ENCODE measurements around the gene CCL14.
A peak's percentile ranks its signal among the peaks of the same experiment; 100 is the strongest.
"Not testable (repeated sequence)": the region's sequence is repeated elsewhere in the genome, so short reads cannot be mapped to it uniquely, and the experiment has no call there.

Gene CCL14

DNA sequence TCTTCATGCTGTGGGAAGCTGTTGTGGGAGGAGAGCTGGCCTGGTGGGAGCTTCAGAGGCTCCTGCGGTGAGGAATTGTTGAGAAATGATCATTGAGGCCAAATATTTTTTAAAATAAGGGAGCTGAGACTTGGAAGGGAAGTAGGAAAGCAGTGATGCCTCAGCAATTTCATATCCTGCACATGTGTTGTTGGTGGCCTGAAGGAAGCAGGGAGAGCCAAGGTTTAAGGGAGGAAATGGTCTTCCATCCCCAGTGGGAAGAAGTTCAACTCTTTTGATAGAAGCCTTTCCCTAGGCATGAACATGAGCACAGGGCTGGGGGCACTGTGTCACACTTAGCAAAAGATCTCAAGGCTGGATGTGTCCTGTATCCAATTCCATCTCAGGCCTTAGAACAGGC is at the start of gene CCL14:
TSS of gene CCL14 (minus strand) at position 87 of the 400 bp plus-strand sequence. CDS start at position 7, 80 bp downstream.
- DNase-seq, result no peak

DNA sequence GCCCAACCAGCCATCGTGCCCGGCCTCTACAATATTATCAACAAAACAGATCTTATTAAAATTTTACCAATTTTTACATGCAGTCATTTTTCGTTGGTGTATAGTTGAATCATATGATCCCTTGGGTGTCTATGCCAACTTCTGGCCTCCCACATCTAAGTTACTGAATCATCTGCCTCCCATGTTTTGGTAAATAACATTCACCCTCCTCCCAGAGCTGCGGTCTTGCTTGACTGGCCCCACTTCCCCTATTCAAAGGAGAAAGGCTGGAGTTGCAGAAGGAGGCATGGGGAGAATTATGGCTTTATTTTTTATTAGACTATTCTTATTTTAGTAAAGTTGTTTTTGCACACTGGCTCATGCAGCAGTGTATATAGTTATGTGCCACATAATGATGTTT is 49.7 kb upstream of the CCL14 start:
- no peak for DNase-seq

DNA sequence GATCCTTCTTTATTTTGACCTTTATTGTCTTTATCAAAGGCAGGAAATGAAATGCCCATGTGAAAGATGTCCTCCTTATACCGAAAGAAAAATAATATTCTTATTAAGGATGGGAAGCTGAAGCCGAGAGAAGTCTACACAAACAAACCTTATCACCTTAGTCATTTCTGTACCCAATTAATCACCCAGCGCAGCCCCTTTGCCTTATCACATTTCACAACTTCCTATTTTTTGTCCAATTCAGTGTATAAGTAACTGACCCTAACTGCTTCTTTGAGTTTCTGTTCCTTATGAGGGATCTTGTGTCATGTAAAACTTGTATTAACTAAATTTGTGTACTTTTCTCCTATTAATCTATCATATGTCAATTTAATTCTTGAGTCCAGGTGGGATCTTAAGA is 47.6 kb upstream of the CCL14 start:
- DNase-seq, result no peak

DNA sequence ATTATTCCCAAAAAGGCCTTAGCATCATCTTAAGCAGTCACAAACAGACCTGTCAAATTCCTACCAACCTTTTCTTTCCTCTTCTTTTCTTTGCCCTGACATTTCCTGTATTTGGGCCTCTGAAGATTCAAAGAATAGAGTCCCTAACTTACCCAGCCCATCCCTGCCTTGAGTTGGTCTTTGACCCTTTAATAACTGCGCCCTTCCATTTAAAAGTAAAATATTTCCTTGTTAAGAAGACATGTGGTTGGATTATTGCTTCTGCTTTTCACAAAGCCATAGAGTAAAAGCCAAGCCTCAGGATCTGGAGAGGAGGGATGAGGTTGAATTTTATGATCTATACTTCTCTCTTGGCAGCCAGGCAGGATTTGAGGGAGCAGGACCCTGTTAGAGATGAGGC is 44.4 kb upstream of the CCL14 start:
- DNase-seq, result no peak

DNA sequence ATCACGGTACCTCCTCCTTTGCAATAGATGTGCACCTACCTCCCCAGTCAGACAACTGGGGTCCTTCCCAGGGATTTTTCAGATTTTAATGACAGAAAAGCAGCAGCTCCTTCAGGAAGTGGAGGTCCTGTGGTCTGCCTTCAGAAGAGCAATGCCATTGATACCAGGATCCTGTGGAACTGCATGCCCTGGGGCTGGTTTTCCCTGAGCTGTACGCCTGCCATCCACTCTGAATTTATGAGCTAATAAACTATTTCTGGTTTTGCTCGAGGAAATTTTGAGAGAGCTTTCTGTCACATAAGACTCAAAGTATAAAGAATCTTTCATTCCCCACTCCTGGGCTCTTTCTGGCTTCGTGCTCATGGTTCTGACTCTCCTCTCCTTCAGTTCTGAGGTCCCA is 41.2 kb upstream of the CCL14 start:
- no peak for DNase-seq

DNA sequence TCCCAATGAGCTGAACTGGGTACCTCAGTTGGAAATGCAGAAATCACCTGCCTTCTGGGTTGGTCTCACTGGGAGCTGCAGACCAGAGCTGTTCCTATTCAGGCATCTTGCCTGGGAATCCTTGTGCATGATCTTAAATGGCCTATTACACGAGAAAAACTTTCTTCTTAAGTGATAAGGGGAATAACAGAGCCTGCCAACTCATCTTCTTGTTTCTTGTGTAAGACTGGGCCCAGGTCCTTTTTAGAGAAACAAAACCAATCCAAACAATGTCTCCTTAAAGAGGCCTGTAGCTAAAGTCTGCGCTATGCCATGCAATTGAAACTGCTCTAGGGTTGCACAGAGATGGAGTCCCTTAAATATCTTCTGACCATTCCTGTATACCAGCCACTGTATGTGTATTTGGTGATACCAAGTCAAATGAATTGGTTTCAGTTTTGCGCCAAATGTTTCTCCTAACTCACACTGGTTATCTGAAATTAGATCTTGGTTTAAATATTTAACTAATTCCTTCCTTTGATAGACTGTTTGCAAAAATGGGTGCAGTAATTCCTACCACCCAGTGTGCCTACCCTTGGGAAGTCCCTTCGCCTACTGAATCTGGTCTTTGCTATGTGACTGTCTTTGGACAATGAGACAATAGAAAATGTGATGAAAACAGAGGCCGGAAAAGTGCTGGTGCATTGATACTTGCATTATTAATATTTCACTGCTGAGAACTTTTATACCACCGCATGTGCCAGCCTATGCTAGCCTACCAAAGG is 37.8 kb upstream of the CCL14 start:
- no peak for DNase-seq

DNA sequence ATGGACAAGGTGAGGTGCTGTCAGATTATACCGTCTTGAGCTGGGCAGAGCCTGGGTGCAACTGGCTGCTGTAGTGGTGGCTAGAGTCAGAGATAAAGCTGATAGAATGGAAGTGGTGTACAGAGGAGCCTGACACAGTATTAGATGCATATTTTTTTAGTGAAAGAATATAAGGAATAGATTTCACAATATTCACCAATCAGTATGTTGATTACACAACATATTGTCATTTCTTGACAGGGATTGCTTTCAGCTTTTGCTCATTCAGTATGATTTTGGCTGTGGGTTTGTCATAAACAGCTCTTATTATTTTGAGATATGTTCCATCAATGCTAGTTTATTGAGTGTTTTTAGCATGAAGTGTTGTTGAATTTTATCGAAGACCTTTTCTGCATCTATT is 32.9 kb upstream of the CCL14 start:
- DNase-seq, result no peak

DNA sequence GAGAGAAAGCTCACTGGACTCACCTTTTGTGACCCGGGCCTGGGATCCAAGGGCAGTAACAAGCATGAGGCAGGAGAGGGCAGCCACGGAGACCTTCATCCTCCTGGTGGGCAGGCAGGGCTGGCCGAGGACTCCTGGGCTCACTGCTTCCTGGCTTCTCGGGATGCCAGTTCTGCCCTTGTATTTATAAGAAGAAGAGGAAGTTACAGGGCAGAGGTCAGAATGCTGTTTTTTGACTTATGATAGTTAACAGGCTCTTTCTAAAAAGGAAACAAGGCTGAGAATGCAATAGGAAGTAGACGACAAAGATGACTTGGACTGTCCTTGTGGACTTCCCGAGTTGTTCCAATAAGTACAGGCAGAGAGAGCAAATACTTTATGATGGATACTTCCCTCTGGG is 31.3 kb upstream of the CCL14 start, which contains the start of gene CCL23:
TSS of gene CCL23 (minus strand) at position 174 of the 400 bp plus-strand sequence. CDS start at position 99, 75 bp downstream.
- DNase-seq, result no peak

DNA sequence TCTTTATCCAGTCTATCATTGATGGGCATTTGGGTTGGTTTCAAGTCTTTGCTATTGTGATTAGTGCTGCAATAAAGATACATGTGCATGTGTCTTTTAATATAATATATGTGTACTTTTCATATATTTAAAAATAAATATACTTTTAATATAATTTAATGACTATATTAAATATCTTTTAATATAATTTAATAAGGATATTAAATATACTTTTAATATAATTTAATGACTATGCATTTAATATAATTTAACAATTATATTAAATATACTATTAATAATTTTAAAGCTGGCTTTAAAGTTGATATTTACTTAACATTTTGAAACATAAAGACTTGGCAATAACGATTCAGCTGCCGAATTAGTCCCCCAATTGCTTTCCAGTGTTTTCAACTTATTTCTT is 30.0 kb upstream of the CCL14 start:
- DNase-seq, result no peak

DNA sequence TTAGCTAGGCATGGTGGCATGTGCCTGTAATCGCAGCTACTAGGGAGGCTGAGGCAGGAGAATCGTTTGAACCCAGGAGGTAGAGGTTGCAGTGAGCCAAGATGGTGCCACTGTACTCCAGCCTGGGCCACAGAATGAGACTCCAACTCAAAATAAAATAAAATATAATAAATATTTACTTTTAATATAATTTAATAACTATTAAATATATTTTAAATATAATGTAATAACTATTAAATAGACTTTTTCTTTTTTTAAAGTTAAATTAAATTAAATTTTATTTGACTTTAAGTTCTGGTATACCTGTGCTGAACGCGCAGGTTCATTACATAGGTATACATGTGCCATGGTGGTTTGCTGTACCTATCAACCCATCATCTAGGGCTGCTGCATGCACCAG is 29.4 kb upstream of the CCL14 start:
- DNase-seq, result not testable (repeated sequence)

DNA sequence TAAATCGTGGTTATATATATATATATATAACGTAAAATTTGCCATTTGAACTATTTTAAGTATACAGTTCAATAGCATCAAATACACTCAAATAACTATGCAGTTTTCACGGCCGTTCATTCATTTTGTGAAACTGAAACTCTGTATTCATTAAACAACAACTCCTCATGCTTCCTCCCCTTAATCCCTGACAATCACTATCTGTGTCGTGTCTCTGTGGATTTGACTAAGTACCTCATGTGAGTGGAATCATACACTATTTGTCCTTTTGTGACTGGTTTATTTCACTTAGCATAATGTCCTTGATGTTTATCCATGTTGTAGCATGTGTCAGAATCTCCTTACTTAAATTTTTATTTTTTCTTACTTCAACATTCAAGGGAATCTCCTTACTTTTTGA is 28.4 kb upstream of the CCL14 start:
- DNase-seq, result no peak

DNA sequence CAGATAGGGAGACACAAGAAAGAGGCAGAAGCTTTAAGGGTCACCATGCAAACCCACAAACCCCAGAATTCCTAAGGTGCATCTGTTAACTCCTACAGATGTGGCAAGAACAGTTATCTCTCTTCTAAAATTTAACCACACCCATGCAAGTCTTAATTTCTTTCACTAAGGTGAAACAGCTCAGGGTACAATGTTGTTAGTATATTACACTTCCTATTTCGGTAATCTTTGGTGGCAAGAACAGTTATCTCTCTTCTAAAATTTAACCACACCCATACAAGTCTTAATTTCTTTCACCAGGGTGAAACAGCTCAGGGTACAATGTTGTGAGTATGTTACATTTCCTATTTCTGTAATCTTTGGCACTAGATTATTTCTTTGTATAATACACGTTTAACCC is 24.7 kb upstream of the CCL14 start:
- DNase-seq, result no peak

DNA sequence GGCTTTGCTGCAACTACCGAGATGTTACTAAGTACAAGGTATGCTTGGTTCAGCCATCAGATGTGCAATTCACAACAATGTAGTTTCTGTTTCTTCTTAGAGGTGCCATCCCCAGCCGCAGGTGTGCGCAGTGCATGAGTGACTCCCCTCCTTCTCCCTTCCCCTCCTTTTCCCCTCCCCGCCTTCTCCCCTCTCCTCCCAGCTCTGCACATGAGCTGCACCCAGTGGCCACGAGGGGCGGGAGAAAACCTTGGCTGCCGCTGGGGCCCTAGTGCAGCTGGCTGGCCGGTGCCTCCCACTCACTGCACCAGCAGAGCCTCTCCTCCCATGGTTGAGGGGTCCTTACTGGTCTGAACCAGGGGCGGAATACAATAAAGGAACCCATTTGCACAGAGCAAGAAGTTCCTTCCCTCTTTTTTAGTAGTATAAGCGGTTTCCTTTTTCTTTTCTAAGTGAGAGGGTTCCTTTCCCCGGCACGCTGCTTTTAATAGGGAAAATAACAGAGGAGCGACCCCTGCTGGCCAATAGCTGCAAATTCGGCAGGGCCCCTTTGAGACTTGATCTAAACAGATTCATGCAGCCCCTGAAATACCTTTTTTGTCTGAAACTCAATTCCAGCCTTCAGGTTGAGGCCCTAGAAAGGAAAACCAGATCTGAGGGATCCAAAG is 22.6 kb upstream of the CCL14 start:
- DNase-seq, result no peak

DNA sequence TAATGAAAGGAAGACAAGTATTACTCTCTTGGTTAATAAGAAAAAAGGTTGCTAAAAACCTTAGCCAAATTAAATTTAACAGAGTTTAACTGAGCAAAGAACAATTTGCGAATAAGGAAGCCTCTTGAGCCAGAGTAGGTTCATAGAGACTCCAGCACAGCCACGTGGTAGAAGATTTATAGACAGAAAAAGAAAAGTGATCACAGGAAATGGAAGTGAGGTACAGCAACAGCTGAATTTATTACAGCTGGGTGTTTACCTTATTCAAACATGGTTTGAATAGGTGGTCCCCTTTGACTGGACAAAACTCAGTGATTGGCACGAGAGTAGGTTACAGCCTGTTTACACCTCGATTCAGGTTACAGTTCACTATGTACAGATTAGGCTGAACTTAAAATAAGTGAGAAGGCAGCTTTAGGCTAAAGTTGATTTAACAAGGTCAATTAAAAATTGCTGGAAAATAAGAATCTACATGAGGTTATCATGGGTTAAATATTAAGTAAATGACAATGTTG is 18.1 kb upstream of the CCL14 start:
- no peak for DNase-seq

DNA sequence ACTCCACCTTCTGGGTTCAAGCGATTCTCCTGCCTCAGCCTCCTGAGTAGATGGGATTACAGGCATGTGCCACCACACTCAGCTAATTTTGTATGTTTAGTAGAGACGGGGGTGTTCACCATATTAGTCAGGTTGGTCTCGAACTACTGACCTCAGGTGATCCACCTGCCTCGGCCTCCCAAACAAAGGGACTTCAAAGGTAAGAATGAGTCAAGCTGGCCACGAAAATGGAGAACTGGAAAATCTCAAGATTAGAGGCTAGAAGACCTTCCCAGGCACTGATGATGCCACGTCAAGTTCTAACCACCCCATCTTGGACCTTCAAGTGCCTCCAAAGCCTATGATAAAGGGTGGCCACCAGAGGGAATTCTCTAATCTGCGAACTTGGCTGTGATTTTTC is 16.1 kb upstream of the CCL14 start:
- DNase-seq, result no peak

DNA sequence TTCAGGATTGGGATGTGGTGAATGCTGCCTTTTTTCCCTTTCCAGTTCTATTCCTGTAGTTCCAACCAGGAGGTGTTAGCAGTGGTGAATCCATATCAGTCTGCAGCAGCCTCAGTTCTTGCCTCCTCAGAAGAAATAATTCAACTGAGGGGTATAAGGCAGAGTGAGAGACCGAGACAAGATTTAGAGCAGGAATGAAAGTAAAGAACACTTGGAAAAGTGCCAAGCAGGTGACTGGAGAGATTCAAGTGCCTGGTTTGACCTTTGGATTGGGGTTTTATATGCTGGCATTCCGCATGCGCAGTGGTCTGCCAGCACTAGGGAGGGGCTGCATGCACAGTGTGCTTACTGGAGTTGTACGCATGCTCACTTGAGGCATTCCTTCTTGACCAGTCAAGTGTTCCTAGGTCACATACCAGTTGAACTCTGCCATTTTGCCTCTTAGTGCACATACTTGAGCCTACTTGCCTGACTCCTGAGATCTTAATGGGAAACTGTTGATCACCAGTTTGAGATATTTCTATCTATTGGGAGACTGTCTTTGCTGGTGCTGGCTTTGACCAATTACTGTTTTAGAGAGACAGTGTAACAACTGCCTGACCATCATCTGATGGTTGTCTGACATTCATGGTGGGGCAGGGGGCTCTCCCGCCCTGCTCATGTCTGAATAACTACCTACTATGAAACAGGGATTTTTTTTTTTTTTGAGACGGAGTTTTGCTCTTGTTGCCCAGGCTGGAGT is 15.5 kb upstream of the CCL14 start:
- peak; percentile 42 to 49 for DNase-seq

DNA sequence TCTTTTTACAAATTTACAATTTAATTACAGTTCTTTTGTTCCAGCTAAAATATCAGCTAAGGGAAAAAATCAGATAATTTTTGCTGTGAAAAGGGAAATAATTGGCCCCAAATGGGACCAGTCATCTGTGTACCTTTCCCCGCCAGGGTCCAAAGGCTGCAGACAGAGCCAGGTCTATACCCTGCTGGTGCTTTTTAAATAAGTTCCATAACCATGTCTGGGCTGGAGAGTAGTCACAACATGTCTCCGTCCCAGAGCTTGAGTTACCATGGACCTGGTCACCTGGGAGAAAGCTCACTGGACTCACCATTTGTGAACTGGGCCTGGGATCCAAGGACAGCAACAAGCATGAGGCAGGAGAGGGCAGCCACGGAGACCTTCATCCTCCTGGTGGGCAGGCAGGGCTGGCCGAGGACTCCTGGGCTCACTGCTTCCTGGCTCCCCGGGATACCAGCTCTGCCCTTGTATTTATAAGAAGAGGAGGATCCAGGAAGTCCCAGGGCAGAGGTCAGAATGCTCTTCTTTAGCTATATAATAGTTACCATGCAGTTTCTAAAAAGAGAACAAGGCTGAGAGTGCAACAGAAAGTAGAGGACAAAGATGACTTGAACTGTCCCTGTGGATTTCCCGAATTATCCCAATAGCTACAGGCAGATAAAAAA is 14.7 kb upstream of the CCL14 start, which contains the start of gene CCL15:
TSS of gene CCL15 (minus strand) at position 444 of the 662 bp plus-strand sequence. CDS start at position 383, 61 bp downstream.
- DNase-seq, result no peak

DNA sequence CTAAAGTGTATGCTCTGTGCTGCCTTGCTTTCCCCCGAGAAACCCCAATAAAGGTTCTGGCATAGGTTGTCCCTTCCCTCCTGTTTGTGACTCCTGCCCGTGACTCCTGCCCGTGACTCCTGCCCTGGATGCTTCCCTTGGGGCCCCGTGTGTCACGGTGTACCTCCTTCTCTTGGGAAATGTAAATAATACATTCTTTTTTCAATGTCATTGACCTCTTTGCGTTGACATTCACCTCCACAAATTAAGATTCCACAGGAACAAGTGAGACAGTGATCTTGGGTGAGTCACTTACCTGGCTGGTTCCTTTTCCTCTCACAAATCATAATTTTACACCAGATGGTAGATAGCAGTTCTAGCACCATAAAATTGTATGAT is 14.2 kb upstream of the CCL14 start:
- DNase-seq, result no peak

DNA sequence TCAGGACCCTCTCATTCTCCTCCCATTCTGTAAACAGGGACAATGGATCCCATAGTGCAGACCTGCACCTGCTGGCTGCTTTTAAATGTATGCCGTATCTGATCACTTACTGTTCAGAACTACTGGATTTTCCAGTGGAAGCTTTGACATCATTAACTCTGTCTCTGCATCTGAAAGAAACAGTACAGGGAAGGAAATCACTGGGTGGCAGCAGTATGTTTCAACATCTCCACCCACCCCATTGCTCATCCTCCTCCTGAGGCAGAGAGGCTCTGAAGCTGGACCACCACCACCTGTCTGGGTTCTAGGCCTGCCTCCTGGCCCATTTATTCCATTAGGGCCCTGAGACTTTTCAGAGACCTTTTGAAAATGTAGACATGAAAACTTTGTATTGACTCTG is 12.2 kb upstream of the CCL14 start:
- DNase-seq, result no peak

DNA sequence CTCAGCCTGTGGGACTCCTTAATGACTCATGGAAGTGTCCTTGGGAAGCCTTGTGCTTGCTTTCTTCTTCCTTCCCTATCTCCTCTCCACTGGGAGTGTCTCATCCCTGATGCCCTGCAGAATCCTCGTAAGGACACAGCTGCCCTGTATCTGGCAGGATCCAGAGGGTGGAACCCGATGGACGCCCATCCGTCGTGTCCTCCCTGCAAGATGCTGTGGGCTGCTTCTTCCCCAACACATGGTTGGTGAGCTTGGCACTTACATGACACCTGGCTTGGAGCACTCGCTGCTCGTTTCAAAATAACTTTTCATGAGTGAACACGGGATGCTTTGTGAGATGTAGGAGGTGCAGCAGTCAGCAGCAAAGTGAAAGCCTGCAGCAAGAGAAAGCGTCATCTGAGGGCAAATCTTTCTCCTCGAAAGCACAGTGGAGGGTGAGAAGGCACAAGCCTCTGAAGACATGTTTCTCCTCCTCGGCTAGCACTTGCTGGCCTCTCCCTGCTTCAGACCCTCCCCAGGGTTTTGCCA is 11.6 kb upstream of the CCL14 start:
- no peak for DNase-seq

DNA sequence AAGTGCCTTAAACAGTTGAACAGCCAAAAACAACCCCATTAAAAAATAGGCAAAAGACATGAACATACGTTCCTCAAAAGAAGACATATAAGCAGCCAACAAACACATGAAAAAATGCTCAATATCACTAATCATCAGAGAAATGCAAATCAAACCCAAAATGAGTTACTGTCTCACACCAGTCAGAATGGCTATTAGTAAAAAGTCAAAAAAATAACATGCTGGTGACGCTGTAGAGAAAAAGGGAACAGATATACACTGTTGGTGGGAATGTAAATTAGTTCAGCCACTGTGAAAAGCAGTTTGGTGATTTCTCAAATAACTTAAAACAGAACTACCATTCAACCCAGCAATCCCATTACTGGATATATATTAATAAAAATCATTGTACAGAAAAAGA is 8.8 kb upstream of the CCL14 start:
- DNase-seq, result not testable (repeated sequence)

DNA sequence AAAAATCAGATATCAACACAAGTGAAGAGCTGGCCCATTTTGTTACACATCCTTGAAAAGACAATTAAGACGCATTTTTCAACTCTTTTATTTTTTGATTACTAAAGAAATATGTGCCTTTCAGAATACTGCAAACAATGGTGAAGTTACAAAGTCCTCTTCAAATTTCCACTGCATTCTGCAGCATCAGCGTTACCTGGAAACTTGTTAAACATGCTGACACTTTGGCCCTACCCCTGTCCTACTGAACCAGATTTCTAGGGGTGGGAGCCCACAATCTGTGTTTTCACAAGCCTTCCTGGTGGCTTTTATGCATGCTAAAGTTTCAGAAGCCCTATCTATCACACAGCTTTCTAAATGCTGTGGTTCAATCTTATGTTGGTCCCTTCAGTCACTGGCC is 4.5 kb upstream of the CCL14 start:
- DNase-seq, result no peak

DNA sequence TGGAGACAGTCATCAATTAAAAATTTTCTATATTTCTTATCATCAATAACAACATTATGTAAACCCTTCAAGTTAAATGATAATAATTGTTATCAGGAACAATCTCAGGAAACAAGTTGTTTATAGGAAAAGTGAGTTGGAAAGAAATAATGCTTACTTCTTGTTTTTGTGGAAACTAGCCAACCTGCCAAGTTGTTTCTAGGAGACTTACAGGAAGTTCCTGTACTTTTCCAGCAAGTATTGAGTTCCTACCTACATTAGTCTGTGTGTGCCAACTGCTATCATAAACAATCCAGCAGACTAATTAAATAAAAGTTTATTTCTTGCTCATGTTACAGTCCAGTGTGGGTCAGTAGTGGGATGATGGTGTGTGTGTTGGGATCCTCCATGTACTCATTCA is 1.6 kb upstream of the CCL14 start:
- DNase-seq, result no peak

Data from NCI-H187 (cell line).